Measurements from ENCODE around the gene EXOC6. TPM values are rescaled to one million over a fixed set of nuclear protein-coding genes. Genes with fewer than 3 reads are reported as not detected.

Gene EXOC6
- total and polyA plus RNA-seq, 10 of the 15 experiments (the other 5 are each of a cell fraction or from before 2014, with no cell fraction given): 7.6 to 53.8 (median 13.3) TPM

GRCh38 chr10:92855560-92855959, 7.2 kb downstream of the EXOC6 start (continued):
- TF ChIP-seq ZNF687 (IDR thresholded peaks at IDR 0.05) (no peak), KLF5 (IDR thresholded peaks at IDR 0.05; ENCODE audit: partially characterized antibody) (no peak), RELB (IDR thresholded peaks at IDR 0.05; ENCODE audit: low read depth) (no peak), PBX3 (IDR thresholded peaks at IDR 0.05; ENCODE audit: insufficient replicate concordance, low read depth, low read length) (no peak), ZSCAN29 (IDR thresholded peaks at IDR 0.05) (no peak), ZBTB33 (IDR thresholded peaks at IDR 0.05) (no peak), NFIC (IDR thresholded peaks at IDR 0.05; ENCODE audit: low read depth, low read length) (no peak), YBX1 (IDR thresholded peaks at IDR 0.05) (no peak), BACH1 (IDR thresholded peaks at IDR 0.05; ENCODE audit: borderline replicate concordance) (no peak), ZBED1 (IDR thresholded peaks at IDR 0.05; ENCODE audit: borderline replicate concordance) (no peak), BCL3 (IDR thresholded peaks at IDR 0.05; ENCODE audit: borderline replicate concordance, insufficient read depth, low read depth, low read length, poor library complexity, severe bottlenecking) (no peak), ATF3 (IDR thresholded peaks at IDR 0.05; ENCODE audit: borderline replicate concordance, extremely low read depth, low read depth, low read length) (no peak), CREB1 (IDR thresholded peaks at IDR 0.05; ENCODE audit: low read depth) (no peak)
